Measurements from ENCODE around the gene KRT81. TPM values are rescaled to one million over a fixed set of nuclear protein-coding genes. Genes with fewer than 3 reads are reported as not detected.
"Not testable (repeated sequence)": the region's sequence is repeated elsewhere in the genome, so short reads cannot be mapped to it uniquely, and the experiment has no call there.

Gene KRT81
- polyA plus RNA-seq, 1 experiment = 2.3 TPM

GRCh38 chr12:52243259-52243855, 48.0 kb downstream of the KRT81 start:
- TF ChIP-seq CTCF (IDR thresholded peaks at IDR 0.05; ENCODE audit: low read depth, low read length) = no peak
- no peak for DNase-seq (ENCODE audit: low read depth, low spot score)
- no peak overlapping the region for H3K4me3 ChIP-seq (ENCODE audit: low read depth, low read length)
- no peaks in the 10 kb centered on the region for H3K27me3 ChIP-seq (ENCODE audit: control insufficient read depth, insufficient read depth, low read length)
- ChIA-PET CTCF (interaction anchor here (0.8 to 4.9 kb wide), 2 partner anchors 32 to 36 kb away, joined by 3 to 42 read pairs; no protein-coding TSS in a partner anchor), POLR2A (interaction anchor here (1.1 to 2.0 kb wide), 2 partner anchors 13 to 15 kb away, joined by 3 to 7 read pairs; no protein-coding TSS in a partner anchor)
- no peak overlapping the region for H3K27ac ChIP-seq (ENCODE audit: low read depth, low read length)
- H3K9me3 ChIP-seq (ENCODE audit: control insufficient read depth, insufficient read depth, low read length) = no peaks in the 10 kb centered on the region

- H3K4me3 ChIP-seq (ENCODE audit: low read depth, low read length) = no peak overlapping the region
- no peak for TF ChIP-seq CTCF (IDR thresholded peaks at IDR 0.05; ENCODE audit: low read depth, low read length)
- no peaks in the 10 kb centered on the region for H3K9me3 ChIP-seq (ENCODE audit: control insufficient read depth, insufficient read depth, low read length)
- no peak overlapping the region for H3K27ac ChIP-seq (ENCODE audit: low read depth, low read length)
- ChIA-PET POLR2A (interaction anchor here (2.0 kb wide), 1 partner anchor 16 kb away, joined by 7 read pairs; no protein-coding TSS in a partner anchor), CTCF (interaction anchor here (4.9 kb wide), 1 partner anchor 37 kb away, joined by 42 read pairs; no protein-coding TSS in a partner anchor)
- H3K27me3 ChIP-seq (ENCODE audit: control insufficient read depth, insufficient read depth, low read length) = no peaks in the 10 kb centered on the region
- no peak for DNase-seq (ENCODE audit: low read depth, low spot score)
Measured at GRCh38 chr12:52242442-52243258, 48.7 kb downstream of the KRT81 start.

- Histone ChIP-seq H3K27me3 (ENCODE audit: control insufficient read depth, insufficient read depth, low read length) (no peaks in the 10 kb centered on the region), H3K4me3 (ENCODE audit: low read depth, low read length) (no peak overlapping the region), H3K9me3 (ENCODE audit: control insufficient read depth, insufficient read depth, low read length) (no peaks in the 10 kb centered on the region), H3K27ac (ENCODE audit: low read depth, low read length) (no peak overlapping the region)
- ChIA-PET POLR2A (no interaction called here), CTCF (interaction anchor here (1.0 kb wide), 1 partner anchor 37 kb away, joined by 4 read pairs; no protein-coding TSS in a partner anchor)
- DNase-seq (ENCODE audit: low read depth, low spot score) = no peak
- TF ChIP-seq CTCF (IDR thresholded peaks at IDR 0.05; ENCODE audit: low read depth, low read length) = no peak
Measured at GRCh38 chr12:52241205-52241842, 50.0 kb downstream of the KRT81 start.

- H3K27me3 ChIP-seq (ENCODE audit: control insufficient read depth, insufficient read depth, low read length); H3K27ac ChIP-seq (ENCODE audit: low read depth, low read length); H3K9me3 ChIP-seq (ENCODE audit: control insufficient read depth, insufficient read depth, low read length); DNase-seq (ENCODE audit: low read depth, low spot score); H3K4me3 ChIP-seq (ENCODE audit: low read depth, low read length); CTCF ChIA-PET; POLR2A ChIA-PET: not testable (repeated sequence)
Measured at GRCh38 chr12:52240247-52240646, 51.1 kb downstream of the KRT81 start.

- POLR2A ChIA-PET = no interaction called here
- DNase-seq (ENCODE audit: low read depth, low spot score) = no peak
- Histone ChIP-seq H3K27me3 (ENCODE audit: control insufficient read depth, insufficient read depth, low read length) (no peaks in the 10 kb centered on the region), H3K4me3 (ENCODE audit: low read depth, low read length) (no peak overlapping the region), H3K9me3 (ENCODE audit: control insufficient read depth, insufficient read depth, low read length) (no peaks in the 10 kb centered on the region), H3K27ac (ENCODE audit: low read depth, low read length) (no peak overlapping the region)
- no peak for TF ChIP-seq CTCF (IDR thresholded peaks at IDR 0.05; ENCODE audit: low read depth, low read length)
- CTCF ChIA-PET = interaction anchor here (3.5 kb wide), 1 partner anchor 39 kb away, joined by 19 read pairs; no protein-coding TSS in a partner anchor
Measured at GRCh38 chr12:52239767-52240166, 51.6 kb downstream of the KRT81 start.

All from AG04450 (cell line).